Measurements from ENCODE around the gene COMMD6.

COMMD6 gene

GRCh38 chr13:75521956-75522355 lies 15.7 kb downstream of the COMMD6 start:
- DNase-seq (ENCODE audit: low read depth) = no peak

DNA sequence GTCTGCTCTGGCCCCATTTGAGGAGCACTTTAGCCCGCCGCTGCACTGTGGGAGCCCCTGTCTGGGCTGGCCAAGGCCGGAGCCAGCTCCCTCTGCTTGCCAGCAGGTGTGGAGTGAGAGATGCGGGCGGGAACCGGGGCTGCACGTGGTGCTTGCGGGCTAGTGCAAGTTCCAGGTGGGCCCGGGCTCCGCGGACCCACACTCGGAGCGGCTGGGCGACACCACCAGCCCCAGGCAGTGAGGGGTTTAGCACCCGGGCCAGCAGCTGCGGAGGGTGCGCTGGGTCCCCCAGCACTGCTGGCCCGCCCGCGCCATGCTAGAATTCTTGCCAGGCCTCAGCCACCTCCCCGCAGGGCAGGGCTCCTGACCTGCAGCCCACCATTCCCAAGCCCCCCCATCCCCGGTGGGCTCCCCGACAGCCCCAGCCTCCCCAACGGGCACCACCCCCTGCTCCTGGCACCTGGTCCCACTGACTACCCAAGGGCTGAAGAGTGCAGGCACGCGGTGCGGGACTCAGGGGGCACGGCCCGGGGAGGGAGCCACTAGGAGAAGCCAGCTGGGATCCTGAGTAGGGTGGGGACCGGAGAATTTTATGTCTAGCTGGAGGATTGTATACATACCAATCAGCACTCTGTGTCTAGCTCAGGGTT lies 19.1 kb downstream of the COMMD6 start:
- no peak for DNase-seq (ENCODE audit: low read depth)

DNA sequence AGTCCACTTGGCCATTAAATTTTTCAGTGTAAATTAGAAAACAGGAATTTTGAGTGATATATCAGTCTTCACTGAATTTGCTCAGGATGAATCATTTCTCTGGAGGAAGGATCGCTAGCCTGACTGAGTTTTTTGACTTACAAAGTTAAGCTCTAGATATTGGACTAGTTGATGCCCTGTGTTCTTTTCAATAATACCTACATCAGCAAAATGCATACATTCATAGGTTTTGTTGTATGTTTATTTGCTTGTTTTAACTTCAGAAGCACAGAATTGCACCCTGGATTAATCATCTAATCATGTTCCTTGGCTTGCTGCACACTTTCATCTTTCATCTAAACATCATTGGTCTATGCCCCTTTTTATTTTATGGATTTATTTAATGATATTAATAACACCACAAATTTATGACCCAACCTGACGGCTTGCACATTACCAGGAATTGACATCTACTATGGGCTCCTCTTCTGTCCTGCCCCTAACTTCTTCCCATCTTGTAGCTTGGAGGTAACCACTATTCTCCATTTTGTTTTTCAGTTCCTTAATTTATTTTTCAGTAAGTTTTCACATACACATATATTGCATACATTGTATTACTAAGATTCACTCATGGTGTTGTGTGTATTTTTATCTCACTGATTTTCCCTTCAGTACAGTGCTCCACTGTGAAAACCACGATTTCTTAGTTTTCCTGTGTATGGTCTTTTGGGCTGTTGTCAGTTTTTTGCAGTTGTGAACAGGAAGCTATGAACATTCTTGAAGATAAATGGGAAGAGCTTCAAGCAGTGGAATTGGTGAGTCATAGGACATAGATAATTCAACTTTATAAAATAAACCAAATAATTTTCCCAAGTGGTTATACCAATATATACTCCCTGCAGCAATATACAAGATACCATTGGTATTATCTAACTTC lies 23.3 kb downstream of the COMMD6 start:
- peak; percentile 83 for DNase-seq (ENCODE audit: low read depth)

DNA sequence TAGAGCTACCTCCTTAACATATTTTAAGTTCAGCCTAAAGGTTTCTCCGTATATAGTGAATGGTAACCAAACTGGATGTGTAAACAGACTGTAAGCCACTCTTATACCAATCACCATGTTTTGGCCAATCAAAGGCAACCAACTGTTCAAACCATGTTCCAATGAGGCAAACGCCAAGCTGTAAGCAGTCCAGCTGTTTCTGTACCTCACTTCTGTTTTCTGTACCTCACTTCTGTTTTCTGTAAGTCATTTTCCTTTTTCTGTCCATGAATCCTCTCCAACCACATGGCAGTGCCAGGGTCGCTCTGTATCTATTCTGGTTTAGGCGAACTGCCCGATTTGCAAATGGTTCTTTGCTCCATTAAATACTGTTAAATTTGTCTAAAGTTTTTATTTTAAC lies 24.4 kb downstream of the COMMD6 start:
- no peak for DNase-seq (ENCODE audit: low read depth)

DNA sequence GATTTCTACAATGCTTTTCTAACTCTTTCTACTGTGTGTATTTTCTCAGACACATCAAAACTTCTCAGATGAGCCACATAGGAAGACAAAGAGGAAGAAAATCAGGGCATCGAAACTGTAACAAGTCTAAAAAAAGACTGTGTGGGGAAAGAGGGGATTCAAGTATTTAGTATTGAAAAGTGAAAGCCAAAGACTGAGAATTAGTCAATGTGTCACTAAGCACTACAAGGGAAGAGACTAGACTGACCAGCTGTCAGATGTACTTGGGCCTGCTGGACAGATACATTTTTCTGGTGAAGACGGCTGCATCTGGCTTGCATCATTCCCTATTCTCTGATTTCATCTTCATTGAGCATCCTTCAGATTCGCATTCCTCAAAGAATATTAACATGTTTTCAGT lies 25.4 kb downstream of the COMMD6 start:
- no peak for DNase-seq (ENCODE audit: low read depth)

- no peak for DNase-seq (ENCODE audit: low read depth)
Measured at GRCh38 chr13:75511051-75511625, 26.5 kb downstream of the COMMD6 start.

DNA sequence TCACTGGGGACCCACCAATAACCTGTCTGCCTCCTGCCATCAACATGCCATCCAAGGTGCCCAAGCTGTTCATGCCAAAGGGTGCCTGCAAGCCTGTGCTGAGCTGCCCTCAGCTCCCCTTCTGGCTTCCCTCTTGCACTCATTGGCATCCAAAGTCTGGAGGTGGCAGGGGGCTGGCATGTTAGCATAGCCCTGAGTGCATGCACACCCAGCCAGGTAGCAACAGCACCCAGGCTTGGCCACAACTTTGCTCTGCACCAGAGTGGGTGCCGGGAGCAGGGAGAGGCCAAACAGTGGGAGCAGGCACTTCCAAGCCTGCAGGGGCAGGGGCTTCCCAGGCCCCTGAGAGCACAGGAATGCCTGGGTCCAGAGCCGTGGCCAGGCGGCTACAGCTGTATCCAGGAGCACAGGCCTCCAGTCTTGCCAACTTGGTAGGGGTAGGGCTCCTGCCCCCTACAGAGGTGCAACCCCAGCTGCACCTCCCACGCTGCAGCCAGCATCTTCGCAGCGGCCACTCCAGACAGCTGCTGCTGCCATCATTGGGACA lies 29.6 kb downstream of the COMMD6 start:
- no peak for DNase-seq (ENCODE audit: low read depth)

GRCh38 chr13:75507027-75508001 lies 30.3 kb downstream of the COMMD6 start:
- DNase-seq (ENCODE audit: low read depth) = no peak

- DNase-seq (ENCODE audit: low read depth) = no peak
Measured at GRCh38 chr13:75506018-75506417, 31.6 kb downstream of the COMMD6 start.

DNA sequence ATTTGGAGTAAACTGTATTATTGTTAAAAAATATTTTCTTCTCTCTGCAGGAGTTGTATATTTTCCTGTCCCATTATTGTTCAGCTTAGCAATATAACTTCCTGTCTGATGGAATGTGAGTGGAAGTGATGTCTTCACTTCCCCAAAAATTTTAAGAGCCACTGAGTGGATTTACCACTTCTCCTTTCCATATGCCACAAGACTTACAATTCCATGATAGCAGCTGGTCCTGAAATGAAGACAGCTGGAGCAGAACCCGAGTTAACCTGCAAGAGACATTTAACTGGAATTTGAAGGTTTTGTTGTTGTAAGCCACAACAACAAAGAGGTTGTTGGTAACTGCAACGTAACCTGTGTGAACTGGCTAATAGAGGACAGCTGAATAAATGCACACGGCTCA lies 32.3 kb downstream of the COMMD6 start:
- DNase-seq (ENCODE audit: low read depth) = no peak

DNA sequence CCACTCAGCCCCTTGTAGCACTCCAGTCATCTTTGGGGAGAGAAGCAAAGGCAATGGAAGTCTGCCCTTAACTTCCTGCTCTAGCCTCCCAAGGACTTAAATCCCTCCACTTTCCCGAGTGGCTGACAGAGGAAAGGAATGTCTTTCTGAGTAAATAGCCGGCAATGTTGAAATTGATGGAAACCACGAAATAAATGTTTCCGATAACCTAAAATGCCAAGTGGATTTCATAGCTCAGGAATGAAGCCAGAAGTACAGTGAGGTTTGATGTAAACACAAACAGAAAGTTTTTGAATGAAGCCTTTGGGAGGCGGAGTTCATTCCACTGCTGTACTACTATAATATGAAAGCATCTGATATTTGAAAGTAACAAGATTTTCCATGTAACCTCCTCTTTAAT lies 41.7 kb downstream of the COMMD6 start:
- DNase-seq (ENCODE audit: low read depth) = peak; percentile 94

DNA sequence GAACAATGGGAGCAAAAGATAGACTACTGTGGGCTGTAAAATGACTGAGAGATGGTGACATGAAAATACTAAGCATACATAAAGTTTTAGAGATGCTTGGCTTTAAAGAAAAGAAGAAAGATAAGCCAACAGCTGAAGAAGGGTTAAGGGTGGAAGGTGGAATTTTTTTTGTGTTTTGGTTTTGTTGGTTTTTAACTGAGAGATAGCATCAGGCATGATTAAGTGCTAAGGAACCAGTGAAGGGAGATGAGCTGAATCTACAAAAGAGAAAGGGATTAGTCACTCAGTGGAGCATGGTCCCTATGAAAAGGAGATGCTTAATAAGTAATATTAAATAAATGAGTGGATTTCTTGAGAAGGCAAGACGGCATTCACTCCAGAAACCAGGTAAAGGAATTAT lies 43.1 kb downstream of the COMMD6 start:
- DNase-seq (ENCODE audit: low read depth) = peak; percentile 72

- no peak for DNase-seq (ENCODE audit: low read depth)
Measured at GRCh38 chr13:75493156-75493555, 44.5 kb downstream of the COMMD6 start.

- peak; percentile 69 for DNase-seq (ENCODE audit: low read depth)
Measured at GRCh38 chr13:75492389-75492788, 45.3 kb downstream of the COMMD6 start.

GRCh38 chr13:75491376-75491775 lies 46.3 kb downstream of the COMMD6 start:
- DNase-seq (ENCODE audit: low read depth) = no peak

DNA sequence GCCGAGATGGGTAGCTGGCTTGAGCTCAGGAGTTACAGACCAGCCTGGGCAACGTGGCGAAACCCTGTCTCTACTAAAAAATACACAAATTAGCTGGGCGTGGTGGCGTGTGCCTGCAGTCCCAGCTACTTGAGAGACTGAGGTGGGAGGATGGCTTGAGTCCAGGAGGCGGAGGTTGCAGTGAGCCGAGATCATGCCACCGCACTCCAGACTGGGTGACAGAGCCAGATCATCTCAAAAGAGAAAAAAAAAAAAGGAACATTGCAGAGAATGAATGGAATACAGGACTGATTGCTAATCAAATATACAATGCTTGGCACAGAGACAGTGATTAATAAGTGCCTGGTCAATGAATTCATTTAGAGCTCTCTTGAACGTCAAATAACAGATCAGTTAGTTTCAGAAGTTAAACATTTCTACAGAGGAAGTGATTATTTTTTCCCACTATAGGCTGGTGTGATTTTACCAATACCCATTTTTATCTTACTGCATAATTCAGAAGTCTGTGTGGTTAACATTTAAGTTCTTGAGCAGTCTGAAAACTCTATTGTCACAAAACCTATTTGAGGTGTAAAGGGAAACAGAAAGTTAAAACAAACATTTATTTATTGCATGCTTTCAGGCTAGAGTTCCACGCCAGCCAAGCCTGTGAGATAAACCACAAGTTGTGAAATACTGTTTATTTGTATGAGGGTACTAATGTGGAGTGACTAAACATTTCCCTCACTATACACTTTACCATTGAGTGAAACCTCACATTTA lies 48.0 kb downstream of the COMMD6 start:
- peak; percentile 94 for DNase-seq (ENCODE audit: low read depth)

DNA sequence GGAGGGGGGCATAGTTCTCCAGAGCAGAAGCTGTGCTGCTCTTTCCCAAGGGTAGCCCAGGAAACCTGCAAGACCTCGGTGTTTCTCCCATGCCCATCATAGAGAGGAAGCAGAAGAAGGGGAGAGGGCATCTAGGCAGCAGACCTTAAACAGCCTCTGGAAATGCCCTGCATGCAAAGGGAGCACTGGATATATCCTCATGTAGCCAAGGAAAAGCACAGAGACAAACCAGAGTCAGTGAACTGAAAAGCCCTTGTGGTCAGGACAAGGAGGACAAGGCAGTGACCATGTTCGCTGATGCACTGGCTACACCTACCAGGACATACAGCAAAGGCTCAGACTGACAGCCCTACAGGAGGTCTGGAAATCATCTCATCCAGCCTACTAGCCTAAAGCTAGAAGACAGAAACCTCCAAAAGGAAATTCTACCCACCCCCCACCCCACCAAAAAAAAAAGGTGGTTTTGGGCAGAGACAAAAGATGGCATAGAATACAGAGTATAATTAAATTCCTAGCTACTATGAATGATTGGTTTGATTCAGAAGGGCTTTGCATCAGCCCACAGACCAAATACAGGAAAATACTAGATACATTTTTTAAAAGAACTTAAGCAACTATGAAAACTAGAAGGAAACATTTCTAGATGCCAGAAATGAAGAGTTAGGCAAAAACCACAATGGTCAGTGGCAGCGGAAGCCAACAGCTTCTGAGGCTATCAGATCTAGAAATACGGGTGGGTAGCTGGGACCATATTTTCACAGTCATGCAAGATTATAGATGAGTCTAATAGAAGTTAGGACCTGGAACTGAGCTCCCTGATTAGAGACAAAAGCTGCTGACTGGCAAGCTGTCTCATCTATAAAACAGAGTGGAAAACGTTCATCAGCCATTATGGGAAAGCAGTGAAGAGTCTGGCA lies 51.2 kb downstream of the COMMD6 start:
- no peak for DNase-seq (ENCODE audit: low read depth)

GRCh38 chr13:75485286-75486062 lies 52.2 kb downstream of the COMMD6 start:
- DNase-seq (ENCODE audit: low read depth) = peak; percentile 91

DNA sequence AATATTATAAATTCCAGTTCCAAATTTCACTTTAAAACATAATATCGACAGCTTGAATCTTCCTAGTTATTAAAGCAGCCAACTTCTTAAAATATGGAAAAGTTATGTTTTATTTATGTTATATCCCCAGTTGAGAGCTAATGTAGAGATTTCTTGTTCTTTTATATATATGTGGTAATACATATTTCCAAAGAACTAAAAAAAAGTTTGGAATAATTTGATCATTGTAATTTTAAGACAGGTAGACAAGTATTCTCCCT lies 54.9 kb downstream of the COMMD6 start:
- DNase-seq (ENCODE audit: low read depth) = no peak
